ENCODE data around the gene SLC27A5. TPM values are rescaled to one million over a fixed set of nuclear protein-coding genes. Genes with fewer than 3 reads are reported as not detected.

Gene SLC27A5
- total and polyA plus RNA-seq, 9 of the 15 experiments (the other 6 are each of a cell fraction or from before 2014, with no cell fraction given), result 42.2 to 318 (median 64.7) TPM

DNA sequence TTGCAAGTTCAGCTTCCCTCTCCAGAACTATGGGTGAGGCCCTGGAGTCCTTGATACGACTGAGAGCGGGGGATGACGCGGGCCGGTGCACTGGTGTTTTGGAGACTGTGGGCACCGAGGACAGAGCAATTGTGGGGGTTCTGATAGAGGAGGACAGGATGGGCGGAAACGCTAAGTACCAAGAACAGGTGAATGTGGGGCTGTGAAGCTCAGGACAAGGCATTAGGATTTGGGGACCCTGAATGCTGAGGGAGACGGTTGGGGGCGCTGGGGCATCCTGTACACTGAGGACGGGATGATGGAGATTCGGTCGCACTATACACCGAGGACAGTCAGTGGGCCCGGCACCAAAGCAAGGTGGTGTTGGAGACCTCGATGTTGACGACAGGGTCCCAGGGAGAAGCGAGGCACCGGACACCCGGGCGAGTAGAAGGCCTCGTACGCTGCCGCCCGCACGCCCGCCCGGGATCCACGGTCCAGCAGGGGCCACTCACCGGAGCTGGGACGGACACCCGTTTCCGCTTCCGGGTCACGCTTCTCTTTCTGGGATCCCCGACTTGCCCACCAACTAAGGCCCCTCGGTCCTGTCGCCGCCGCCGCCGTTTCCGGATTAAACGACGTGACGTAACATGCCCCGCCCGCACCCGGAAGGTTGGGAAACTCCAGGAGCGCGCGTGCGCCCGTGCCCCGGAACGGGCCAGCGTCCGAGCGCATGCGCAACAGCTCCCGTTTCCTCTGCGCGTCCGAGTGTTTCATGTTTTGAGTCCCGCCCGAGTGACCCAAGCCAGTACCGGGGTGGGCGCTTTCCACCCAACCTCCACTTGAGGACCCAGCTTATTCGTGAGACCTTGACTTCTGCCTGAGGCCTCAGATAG, 42.9 kb upstream of the SLC27A5 start, which contains the start of gene CHMP2A (continued):
- TF ChIP-seq, protein P1, sequence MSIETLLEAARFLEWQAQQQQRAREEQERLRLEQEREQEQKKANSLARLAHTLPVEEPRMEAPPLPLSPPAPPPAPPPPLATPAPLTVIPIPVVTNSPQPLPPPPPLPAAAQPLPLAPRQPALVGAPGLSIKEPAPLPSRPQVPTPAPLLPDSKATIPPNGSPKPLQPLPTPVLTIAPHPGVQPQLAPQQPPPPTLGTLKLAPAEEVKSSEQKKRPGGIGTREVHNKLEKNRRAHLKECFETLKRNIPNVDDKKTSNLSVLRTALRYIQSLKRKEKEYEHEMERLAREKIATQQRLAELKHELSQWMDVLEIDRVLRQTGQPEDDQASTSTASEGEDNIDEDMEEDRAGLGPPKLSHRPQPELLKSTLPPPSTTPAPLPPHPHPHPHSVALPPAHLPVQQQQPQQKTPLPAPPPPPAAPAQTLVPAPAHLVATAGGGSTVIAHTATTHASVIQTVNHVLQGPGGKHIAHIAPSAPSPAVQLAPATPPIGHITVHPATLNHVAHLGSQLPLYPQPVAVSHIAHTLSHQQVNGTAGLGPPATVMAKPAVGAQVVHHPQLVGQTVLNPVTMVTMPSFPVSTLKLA (conservative IDR thresholded peaks at IDR 0.05), result peak; percentile 82 to 90
- TF ChIP-seq ETV5 (CRISPR knock-in tag; IDR thresholded peaks at IDR 0.05; ENCODE audit: low read depth), result peak; percentile 60; the same call in 1 of the 2 replicates
- no peak for TF ChIP-seq BMI1 (IDR thresholded peaks at IDR 0.05; ENCODE audit: low read length)
- TF ChIP-seq ZNF644 (tag; IDR thresholded peaks at IDR 0.05; ENCODE audit: low read depth), result peak; percentile 55; the same call in 1 of the 2 replicates
- 0 out of 2 replicates have a peak, but pooled peaks have one; percentile 54 for TF ChIP-seq ZNF224 (CRISPR knock-in tag; IDR thresholded peaks at IDR 0.05)
- TF ChIP-seq SMARCA4 (IDR thresholded peaks at IDR 0.05), result no peak
- no peak for TF ChIP-seq TARDBP (IDR thresholded peaks at IDR 0.05)
- TF ChIP-seq HLTF (IDR thresholded peaks at IDR 0.05), result peak; percentile 53; the same call in 1 of the 2 replicates
- no peak for TF ChIP-seq SAP30 (IDR thresholded peaks at IDR 0.05; ENCODE audit: borderline replicate concordance, insufficient read depth, low read depth, low read length, poor library complexity, severe bottlenecking)
- peak; percentile 46 for TF ChIP-seq NCOR1 (IDR thresholded peaks at IDR 0.05)
- no peak for TF ChIP-seq RBM17 (IDR thresholded peaks at IDR 0.05; ENCODE audit: borderline replicate concordance, low read depth, low read length)
- peak; percentile 93 for TF ChIP-seq RBM22 (IDR thresholded peaks at IDR 0.05; ENCODE audit: low read depth, low read length, poor library complexity, severe bottlenecking)
- TF ChIP-seq, protein P2, sequence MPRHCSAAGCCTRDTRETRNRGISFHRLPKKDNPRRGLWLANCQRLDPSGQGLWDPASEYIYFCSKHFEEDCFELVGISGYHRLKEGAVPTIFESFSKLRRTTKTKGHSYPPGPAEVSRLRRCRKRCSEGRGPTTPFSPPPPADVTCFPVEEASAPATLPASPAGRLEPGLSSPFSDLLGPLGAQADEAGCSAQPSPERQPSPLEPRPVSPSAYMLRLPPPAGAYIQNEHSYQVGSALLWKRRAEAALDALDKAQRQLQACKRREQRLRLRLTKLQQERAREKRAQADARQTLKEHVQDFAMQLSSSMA (CRISPR knock-in tag; IDR thresholded peaks at IDR 0.05), result peak; percentile 71
- TF ChIP-seq, protein P3, sequence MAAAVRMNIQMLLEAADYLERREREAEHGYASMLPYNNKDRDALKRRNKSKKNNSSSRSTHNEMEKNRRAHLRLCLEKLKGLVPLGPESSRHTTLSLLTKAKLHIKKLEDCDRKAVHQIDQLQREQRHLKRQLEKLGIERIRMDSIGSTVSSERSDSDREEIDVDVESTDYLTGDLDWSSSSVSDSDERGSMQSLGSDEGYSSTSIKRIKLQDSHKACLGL (CRISPR knock-in tag; IDR thresholded peaks at IDR 0.05; ENCODE audit: borderline replicate concordance, poor library complexity, severe bottlenecking), result no peak
- TF ChIP-seq, protein P4, sequence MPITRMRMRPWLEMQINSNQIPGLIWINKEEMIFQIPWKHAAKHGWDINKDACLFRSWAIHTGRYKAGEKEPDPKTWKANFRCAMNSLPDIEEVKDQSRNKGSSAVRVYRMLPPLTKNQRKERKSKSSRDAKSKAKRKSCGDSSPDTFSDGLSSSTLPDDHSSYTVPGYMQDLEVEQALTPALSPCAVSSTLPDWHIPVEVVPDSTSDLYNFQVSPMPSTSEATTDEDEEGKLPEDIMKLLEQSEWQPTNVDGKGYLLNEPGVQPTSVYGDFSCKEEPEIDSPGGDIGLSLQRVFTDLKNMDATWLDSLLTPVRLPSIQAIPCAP (CRISPR knock-in tag; IDR thresholded peaks at IDR 0.05; ENCODE audit: borderline replicate concordance), result 0 out of 2 replicates have a peak, but pooled peaks have one; percentile 65
- TF ChIP-seq NR3C1 (CRISPR knock-in tag; IDR thresholded peaks at IDR 0.05), result no peak
- TF ChIP-seq, protein P5, sequence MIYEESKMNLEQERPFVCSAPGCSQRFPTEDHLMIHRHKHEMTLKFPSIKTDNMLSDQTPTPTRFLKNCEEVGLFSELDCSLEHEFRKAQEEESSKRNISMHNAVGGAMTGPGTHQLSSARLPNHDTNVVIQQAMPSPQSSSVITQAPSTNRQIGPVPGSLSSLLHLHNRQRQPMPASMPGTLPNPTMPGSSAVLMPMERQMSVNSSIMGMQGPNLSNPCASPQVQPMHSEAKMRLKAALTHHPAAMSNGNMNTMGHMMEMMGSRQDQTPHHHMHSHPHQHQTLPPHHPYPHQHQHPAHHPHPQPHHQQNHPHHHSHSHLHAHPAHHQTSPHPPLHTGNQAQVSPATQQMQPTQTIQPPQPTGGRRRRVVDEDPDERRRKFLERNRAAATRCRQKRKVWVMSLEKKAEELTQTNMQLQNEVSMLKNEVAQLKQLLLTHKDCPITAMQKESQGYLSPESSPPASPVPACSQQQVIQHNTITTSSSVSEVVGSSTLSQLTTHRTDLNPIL (CRISPR knock-in tag; IDR thresholded peaks at IDR 0.05), result no peak
- TF ChIP-seq, protein P6, sequence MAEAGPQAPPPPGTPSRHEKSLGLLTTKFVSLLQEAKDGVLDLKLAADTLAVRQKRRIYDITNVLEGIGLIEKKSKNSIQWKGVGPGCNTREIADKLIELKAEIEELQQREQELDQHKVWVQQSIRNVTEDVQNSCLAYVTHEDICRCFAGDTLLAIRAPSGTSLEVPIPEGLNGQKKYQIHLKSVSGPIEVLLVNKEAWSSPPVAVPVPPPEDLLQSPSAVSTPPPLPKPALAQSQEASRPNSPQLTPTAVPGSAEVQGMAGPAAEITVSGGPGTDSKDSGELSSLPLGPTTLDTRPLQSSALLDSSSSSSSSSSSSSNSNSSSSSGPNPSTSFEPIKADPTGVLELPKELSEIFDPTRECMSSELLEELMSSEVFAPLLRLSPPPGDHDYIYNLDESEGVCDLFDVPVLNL (CRISPR knock-in tag; IDR thresholded peaks at IDR 0.05; ENCODE audit: low read depth), result no peak
- peak; percentile 76 for TF ChIP-seq DIDO1 (tag; IDR thresholded peaks at IDR 0.05; ENCODE audit: low read depth)

Measured in K562 (cell line).